ENCODE measurements around the gene TSHR.
A peak's percentile ranks its signal among the peaks of the same experiment; 100 is the strongest.
"Not testable (repeated sequence)": the region's sequence is repeated elsewhere in the genome, so short reads cannot be mapped to it uniquely, and the experiment has no call there.

The TSHR gene

DNA sequence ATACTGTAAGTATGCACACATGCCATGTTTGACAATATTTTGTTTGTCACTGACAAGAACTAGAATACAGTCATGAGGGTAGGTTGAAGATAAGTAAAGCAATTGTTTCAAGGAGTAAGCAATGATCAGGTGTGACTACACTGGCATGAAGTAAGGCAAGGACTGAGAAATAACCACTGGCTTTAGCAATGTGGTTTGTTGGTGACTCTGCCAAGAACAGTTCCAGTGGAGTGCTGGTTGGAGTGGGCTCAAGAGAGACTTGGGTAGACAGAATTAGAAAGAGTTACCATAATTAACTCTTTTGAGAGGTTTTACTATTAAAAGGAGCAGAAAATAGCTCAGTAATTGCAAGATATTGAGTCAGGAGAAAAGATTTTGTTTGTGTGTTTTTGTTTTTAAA lies 135.7 kb downstream of the TSHR start:
- no peak for DNase-seq

DNA sequence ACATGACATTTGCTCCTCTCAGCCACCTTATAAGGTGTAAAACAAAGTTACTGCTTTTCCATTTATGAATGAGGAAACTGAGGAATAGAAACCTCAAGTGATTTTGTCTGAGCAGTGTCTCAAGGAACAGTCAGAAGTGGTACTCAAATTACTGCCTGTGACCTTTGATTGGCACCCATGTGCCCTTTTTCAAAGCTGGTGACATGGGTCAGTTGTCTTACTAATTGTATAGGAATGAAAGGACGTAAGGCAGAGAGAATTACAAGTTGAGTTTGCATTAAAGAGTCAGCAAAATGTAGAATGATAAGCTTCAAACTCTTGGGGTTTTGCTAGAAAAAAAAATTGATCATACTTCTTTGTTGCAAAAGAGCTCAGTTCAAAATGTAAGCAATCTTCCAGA lies 136.2 kb downstream of the TSHR start:
- DNase-seq, result no peak

DNA sequence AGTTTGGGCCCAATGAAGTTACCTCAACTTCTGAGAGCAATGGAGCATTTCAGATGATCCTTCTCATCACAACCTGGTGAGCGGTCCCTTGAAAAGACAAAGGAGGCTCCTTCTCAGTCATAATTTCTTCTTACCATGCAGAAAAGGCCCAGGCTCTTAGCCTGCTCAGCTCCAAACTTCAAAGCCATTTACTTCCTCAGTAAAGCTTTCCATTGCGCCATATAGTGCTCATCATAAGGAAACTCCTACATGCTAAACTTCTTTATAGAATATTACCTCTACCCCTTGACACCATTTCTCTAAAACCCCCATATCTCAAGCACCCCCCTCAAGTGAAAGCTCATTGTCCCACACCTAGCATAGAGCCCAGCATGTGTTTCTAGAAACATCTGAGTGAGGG lies 138.2 kb downstream of the TSHR start:
- no peak for DNase-seq

DNA sequence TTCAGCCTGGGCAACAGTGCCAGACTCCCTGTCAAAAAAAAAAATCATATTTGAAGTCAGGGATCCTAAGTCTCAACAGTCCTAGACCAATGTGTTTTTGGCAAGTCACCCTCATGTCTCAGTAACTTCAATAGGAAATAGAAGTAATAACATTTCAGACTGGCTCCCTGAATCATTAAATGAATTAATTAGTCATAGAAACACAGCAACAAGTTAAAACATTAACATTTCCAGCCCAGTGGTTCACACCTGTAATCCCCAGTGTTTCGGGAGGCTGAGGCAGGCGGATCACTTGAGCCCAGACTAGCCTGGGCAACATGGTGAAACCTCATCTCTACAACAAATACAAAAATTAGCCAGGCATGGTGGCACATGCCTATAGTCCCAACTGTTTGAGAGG lies 140.1 kb downstream of the TSHR start:
- DNase-seq, result no peak

DNA sequence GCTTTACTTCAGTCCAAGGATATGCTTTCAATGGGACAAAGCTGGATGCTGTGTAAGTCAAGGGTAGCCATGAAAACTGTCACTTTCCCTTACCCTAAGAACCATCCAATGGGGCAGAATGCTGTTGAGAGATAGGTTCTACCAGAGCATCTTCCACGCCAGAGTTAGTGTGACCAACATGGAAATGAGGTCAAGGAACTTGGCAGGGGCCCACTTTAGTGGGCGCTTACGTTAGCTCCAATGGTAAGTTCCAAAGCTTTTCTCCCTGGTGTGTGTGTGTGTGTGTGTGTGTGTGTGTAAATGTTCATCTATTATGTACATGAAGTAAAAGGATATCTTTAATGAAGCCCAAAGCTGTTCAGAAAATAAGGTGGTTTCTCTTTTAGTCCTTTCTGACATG lies 141.2 kb downstream of the TSHR start:
- DNase-seq, result no peak

DNA sequence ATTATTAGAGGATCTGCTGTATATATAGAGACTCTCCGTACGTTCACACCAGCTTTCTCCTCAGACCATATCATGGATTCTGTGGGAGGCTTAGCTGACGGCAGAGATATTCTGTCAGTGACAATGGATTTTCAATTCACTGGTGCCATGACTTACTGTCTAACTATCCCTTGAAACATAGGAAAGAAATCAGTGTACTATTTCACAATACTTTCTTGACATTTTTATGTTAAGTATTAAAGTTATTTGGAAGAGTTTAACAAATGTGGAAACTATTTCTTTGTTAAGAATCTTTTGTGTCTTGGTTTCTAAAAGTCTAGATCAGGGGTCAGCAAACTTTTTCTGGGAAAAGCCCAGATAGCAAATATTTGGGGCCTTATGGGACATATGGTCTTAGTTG lies 146.8 kb downstream of the TSHR start:
- DNase-seq, result no peak

DNA sequence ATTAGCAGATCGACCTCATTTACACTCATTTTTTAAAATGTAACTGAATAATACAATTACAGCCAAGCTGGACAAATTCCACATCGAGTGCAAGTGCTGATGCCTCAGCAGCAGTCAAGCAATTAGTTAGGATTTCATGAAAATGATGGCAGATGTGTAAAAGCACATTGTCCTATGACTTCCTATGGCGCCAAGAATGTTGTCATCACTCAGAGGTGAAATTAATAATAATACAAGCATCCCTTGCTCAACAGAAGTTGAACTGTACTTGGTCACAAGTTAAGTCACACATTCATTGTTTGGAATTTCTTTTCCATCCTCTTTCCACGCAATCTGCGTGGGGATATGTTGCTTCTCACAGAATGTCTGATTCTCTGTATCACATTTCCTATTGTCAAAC lies 148.0 kb downstream of the TSHR start:
- DNase-seq, result peak; percentile 24

DNA sequence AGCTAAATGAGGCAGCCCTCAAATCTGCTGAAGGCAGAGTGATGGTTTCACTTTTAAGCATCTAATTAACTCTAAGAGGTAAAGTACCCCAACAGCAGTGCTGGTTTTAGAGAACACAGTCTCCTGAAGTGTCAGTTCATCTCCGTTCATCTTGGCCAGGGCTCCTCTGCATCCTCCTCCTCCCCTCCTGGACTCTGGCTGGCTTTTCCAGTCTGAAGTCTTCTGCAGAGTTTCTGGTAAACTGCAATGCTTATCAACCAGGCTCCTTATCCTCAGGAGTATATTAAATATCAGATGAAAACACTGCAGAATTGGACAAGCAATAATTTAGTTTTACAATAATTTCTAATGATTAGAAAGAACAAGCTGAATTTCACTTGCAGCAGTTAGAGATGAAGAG lies 150.0 kb downstream of the TSHR start:
- peak; percentile 42 for DNase-seq

DNA sequence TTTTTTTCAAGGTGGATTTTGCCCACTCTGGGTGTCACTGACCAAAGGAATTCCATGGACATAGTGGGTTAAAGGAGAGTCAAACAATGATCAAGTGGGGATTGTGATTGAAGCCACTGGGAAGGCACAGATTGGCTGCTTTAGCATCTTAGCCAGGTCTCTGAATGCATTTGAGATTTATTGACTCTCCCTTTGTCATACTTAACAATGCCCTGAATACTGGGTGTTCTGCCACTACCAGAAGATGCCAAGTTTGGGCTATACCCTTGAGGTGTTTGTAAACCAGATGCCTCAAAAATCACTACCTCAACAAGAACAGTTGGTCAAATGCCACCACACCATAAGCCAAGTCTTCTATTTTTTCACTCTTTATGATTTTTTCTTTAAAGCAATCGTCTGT lies 150.5 kb downstream of the TSHR start:
- DNase-seq, result no peak

DNA sequence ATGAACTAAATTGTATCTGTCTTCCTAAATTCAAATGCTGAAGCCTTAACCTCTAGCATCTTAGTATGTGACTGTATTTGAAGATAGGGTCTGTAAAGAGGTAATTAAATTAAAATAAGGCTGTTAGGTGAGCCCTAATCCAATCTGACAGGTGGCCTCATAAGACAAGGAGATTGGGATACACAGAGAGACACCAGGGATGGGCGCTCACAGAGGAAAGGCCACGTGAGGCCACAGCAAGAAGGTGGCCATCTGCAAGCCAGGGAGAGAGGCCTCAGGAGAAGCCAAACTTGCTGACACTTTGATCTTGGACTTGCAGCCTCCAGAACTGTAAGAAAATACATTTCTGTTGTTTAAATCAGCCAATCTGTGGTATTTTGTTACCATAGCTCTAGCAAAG lies 154.8 kb downstream of the TSHR start:
- peak; percentile 98 for DNase-seq

DNA sequence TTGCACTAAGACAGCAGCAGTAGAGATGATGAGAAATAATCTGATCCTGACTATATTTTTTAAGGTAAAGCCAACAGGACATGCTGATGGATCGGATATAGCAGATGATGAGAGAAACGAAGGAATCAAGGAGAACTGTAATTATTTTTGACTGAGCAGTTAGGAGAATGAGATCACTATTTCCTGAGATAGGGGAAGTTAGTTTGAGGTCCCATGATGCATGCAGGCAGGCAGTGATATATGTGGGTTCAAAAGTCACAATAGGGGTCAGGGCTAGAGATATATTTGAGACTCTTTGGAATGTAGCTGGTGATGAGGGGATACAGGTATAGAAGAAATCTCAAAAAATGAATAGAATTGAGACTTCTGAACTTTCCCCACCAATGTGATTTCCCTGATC lies 157.8 kb downstream of the TSHR start:
- DNase-seq, result no peak

DNA sequence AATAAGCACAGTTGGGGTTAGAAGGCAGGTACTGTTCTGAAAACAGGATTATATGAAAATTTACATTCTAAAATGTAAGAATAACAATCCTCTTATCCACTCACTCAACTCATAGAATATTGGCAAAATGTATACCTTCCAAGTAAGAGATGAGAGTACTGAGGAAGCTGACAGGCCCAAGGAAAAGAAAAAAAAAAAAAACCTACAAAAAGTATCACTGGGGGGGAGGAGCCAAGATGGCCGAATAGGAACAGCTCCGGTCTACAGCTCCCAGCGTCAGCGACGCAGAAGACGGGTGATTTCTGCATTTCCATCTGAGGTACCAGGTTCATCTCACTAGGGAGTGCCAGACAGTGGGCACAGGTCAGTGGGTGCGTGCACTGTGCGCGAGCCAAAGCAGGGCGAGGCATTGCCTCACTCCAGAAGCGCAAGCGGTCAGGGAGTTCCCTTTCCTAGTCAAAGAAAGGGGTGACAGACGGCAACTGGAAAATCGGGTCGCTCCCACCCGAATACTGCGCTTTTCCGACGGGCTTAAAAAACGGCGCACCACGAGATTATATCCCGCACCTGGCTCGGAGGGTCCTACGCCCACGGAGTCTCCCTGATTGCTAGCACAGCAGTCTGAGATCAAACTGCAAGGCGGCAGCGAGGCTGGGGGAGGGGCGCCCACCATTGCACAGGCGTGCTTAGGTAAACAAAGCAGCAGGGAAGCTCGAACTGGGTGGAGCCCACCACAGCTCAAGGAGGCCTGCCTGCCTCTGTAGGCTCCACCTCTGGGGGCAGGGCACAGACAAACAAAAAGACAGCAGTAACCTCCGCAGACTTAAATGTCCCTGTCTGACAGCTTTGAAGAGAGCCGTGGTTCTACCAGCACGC lies 158.8 kb downstream of the TSHR start:
- not testable (repeated sequence) for DNase-seq

DNA sequence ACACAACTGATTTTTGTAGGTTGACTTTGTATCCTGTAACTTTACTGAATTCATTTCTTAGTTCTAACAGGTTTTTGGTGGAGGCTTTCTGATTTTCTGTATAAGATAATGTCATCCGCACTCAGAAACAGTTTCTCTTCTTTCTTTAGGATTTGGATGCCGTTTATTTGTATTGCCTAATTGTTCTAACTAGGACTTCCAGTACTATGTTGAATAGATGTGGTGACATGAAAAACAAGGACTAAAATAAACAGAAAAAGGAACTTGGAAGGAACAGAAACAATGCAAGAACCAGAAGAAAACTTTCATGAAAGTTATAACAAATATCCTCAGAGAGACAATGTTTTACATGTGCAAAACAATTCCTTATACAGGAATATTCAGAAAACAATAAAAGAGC lies 165.1 kb downstream of the TSHR start:
- DNase-seq, result no peak

DNA sequence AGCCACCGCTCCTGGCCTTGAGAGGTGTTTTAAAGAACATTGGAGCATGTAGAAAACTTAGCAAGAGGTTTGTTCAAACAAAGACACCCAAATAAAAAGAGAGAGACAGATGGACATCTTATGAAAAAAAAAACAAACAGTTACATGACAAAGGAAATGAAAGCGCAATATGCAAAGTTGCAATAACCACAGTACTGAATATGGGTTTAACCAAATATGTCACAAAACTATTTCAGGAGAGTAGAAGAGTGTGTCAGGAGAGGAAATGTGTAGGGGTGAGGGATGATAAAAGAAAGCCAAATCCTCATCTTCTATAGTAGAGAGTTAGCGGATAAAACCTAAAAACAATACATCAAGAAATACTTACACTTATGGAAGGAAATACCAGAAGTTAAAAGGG lies 166.9 kb downstream of the TSHR start:
- DNase-seq, result no peak

DNA sequence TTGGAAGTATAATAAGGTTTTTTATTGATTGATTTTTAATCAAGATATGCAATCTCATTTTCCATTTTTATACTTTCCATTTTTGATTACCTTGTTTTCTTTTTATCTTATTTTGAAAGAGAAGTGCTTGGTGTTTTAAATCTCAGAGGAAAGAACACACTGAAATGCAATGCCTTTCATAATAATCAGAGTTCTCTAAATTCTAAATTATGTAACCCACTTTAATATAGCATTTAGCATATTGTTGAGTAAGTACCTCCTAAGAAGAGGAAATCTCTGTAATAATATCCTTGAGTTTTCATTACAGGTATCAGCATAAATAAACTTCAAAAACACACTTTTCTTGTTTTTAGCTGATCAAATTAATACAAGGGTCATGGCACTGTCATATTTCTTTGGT lies 168.4 kb downstream of the TSHR start:
- no peak for DNase-seq

DNA sequence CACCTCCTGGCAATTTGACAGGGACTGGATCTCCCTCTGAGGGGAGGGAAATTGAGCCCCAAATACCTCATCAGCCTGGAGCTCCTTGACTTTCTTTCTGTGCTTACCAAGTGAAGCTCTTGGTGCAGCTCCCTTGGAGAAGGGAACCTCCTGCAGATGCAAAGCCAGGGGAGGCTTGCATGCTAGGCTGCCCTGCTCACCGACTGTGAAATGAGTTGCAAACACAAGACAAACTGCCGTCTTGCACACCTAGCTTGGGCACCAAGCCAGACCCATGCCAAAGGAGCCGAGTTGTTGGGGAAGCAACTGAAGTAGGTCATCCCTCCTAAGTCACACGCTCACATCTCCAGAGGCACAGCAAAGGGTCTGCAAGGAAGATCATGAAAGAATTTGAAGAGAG lies 170.1 kb downstream of the TSHR start:
- DNase-seq, result no peak

DNA sequence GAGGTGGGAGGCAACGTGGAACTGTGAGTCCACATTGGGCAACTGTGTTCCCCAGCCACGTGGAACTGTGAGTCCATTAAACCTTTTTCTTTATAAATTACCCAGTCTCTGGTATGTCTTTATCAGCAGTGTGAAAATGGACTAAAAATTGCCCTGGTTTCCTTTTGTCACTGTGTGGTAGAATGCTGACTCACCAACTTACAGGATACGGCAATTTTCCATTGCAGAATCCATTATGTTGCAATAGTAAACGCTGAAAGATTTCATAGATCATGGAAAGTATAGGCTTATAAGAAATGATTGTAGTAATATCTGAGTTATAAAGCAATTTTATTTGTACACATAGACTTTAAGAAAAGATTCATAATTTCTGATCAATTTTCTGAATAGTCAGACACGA lies 172.4 kb downstream of the TSHR start:
- no peak for DNase-seq

DNA sequence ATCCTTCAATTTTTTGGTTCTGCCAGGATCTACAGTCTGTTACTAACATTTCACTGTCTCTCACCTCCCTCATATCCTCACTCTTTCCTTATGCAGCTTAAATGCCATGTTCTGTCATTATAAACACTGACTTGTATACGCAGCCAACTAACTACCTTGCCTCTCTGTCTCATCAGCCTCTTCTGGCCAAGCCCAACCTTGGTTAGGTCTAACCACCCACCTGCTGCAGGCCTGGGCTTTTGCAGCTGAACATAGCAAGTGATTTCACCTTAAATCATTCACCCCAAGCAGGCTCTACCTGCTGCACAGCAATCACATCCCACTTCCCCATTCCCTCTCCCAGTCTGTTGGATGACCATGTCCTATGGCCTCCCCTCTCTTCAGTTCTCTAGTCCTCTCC lies 173.8 kb downstream of the TSHR start:
- DNase-seq, result no peak

DNA sequence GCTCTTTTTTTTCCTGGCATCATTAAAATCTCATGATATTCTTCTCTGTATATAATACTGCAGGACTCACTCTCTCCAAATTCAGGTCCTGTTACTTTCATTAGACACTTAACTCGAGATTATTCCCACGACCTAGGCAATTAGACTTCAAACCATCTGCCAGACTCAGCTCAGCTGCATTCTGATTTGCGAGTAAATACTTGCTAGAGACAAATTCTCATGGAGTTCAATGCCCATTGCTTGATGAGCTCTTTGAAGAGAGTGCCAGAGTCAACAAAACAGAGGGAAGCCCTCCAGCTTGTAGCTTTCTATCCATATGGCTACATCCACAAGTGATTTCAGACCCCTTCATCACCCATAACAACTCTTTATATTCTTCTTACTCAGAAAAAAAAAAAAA lies 177.0 kb downstream of the TSHR start:
- DNase-seq, result peak; percentile 87

DNA sequence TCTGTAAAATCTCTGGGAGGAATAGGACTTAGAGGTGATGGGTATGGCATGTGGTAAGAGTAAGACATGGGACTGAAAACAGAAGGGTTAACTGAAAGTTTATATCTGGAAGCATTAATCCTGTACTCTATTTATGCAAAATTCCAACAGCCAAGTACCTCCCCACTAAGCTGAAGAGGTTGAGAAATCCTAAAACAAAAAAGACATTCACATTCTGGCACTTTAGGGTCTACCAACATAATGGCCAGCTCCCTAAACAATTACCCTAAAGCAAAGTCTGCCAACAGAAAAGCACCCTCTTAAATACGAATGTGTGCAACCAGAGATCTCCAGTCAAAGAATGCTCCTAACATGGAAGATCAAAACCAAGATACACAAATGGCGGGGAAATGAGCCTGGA lies 178.0 kb downstream of the TSHR start:
- DNase-seq, result no peak

DNA sequence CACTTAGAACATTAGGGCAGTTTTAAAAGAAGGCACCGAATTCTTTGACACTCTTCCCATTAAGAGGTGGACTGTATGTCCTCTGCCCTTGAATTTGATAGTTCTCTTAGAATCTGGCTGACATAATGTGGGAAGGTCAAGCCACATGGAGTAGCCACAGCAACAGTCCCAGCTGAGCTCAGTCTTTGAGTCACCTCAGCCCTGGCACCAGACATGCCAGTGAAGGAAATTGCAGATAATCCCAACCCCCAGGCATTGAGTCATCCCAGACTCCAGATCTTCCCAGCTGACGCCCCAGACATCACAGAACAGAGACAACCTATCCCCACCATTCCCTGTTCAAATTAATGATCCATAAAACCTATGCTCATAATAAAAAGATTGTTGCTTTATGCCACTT lies 181.9 kb downstream of the TSHR start:
- peak; percentile 1 for DNase-seq

DNA sequence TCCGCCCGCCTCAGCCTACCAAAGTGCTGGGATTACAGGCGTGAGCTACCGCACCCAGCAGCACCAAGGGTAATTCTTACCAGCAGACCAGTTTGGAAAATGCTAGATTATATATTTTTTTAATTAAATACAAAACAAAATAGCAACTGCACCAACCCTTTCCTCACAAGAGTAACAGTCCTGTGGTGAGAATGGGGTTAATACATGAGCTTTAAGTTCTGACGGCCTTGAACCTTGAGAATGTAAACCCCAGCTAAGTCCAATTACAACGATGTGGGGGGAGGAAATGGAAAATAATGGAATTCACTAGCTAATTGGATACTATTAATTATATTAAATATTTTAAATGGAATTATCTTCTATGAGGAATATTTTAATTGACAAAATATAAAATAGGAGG lies 183.0 kb downstream of the TSHR start:
- DNase-seq, result no peak

DNA sequence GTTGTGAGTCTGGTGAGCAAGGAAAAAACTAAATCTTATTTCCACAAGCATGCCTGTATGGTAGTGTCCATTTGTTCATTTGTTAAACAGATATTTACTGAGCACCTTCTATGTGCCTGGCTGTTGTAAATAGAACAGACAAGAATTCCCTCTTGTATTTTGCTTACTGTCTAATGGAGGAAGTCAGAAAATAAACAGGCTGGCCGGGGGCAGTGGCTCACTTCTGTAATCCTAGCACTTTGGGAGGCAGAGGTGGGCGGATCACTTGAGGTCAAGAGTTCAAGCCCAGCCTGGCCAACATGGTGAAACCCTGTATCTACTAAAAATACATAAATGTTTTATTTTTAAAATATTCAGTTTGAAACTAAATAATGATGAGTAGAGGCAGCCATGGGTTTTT lies 186.0 kb downstream of the TSHR start:
- no peak for DNase-seq

DNA sequence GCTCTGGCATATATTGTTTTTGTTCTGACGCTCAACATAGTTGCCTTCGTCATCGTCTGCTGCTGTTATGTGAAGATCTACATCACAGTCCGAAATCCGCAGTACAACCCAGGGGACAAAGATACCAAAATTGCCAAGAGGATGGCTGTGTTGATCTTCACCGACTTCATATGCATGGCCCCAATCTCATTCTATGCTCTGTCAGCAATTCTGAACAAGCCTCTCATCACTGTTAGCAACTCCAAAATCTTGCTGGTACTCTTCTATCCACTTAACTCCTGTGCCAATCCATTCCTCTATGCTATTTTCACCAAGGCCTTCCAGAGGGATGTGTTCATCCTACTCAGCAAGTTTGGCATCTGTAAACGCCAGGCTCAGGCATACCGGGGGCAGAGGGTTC lies 188.4 kb downstream of the TSHR start:
- no peak for DNase-seq

DNA sequence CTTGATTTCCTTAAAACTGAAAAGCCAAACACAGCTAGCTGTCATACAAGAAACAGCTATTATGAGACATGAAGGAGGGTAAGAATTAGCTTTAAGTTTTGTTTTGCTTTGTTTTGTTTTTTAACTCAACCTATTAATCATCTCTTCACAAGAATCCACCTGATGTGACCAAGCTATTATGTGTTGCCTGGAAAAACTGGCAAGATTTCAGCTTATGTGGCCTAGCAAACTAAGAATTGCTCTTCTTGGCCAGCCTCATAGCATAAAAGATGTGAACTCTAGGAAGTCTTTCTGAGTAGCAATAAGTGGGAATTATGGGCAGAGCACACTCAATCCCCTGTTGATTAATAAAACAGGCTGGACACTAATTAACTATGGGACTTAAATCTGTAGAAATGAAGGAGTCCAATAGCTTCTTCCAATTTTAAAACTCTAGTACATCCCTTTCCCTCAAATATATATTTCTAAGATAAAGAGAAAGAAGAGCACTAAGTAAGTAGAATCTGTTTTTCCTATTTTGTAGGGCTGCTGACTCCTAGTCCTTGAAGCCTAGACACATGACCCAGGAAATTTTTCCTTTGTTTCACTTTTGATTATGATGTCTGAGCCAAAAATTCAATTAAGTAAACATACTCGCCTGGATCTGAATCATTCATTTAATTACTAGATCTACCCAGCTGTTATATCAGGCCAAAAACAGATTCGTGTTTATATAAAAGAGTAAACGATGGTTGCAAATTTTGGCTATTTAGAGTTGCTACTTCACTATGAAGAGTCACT lies 189.6 kb downstream of the TSHR start:
- DNase-seq, result no peak
